T47D (cell line): ENCODE measurements around the gene SOCS2.
"Not testable (repeated sequence)": the region's sequence is repeated elsewhere in the genome, so short reads cannot be mapped to it uniquely, and the experiment has no call there.

Source experiments
- DNase-seq, 2 experiments: peaks; one replicate each; pipeline versions ENCODE4 v3.0.0 to v3.0.0-alpha.2; 2011 to 2012; ENCODE audit warnings: low read depth in 1 of 2, low spot score in 1 of 2
- JUND ChIP-seq: IDR thresholded peaks from 2 replicates; pipeline ENCODE4 v1.6.1; 2012; ENCODE audit warnings: low read depth
- in situ Hi-C: cut with HindIII; loops from 2 replicates; pipeline ENCODE4 v1.10.0; 2016; ENCODE audit warnings: low sequenced_read_pairs, low pct_unique_long_range_greater_than_20kb

The SOCS2 gene

DNA sequence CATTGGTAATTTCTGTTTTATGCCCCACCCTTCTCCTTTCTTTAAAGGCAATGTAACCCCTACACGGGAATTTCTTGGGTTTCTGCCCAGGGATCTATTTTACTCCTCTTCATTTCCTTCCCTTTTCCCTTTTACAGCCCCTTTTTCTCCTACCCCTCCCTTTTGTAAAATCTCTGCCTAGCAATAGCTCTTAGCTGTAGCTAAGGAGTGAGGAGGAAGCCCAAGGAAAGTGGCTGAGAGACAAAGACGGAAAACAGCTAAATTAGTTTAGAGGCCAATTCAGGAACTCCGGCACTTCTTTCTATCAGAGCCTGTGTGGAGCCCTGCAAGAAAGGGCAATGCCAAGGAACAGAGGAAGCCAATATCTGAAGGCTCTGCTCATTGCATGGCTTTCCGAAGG, 40.3 kb downstream of the SOCS2 start:
- TF ChIP-seq JUND: no peak
- in situ Hi-C loops: no loop called here
- no peak for DNase-seq

DNA sequence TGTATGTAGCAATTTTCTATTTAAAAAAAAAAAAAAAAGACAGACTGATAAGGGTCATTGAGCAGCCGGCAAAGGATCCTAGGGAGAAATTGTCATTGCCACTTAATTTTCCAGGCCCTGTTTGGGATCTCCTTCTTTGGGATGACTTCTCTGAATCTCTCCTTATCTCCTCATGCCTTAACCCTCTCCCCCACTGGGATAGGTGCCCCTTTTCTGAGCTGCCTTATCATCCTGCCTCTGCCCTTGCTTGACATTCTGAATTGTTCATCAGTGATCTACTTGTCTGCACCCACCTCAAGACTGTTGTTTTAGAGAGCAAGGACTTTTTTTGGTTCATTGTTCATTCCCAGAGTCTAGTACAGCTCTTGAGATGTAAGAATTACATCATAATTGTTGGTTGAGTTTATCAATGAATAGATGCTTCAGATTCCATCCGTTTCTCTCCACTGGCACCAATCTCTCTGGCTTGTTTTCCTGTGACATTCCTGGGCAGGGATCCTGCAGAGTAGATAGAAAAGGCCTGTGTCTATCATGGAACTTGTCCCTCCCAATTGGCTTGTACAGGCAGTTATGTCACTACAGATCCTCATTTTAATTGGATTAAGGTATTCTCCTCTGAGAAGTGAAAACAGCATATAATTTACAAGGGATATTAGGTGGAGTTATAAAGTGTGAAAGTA, 42.6 kb downstream of the SOCS2 start:
- no peak for DNase-seq
- no peak for TF ChIP-seq JUND
- in situ Hi-C loops: no loop called here

DNA sequence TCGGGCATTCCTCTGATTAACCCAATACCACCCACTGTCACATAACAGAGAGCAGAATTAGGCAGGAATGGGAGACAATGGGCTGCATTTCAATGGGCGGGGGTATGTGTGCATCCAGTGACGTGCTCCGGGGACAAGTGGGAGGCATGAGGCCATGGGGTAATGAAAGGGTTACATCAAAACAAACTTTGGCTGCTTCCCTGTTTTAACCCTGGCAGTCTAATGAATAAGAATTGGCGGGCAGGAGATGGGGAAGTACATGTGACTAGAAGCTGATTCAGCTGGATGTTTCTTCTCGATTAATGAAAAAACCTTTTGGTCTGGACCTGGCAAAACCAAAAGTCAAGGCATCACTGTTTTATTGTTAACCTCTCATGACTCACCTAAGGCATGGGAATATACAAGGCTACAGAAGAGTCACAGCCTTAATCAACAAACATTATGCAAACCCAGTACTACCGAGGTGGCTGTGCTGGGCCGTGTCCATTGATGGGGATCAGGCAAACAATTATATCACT, 44.2 kb downstream of the SOCS2 start:
- in situ Hi-C loops: no loop called here
- no peak for TF ChIP-seq JUND
- no peak for DNase-seq

DNA sequence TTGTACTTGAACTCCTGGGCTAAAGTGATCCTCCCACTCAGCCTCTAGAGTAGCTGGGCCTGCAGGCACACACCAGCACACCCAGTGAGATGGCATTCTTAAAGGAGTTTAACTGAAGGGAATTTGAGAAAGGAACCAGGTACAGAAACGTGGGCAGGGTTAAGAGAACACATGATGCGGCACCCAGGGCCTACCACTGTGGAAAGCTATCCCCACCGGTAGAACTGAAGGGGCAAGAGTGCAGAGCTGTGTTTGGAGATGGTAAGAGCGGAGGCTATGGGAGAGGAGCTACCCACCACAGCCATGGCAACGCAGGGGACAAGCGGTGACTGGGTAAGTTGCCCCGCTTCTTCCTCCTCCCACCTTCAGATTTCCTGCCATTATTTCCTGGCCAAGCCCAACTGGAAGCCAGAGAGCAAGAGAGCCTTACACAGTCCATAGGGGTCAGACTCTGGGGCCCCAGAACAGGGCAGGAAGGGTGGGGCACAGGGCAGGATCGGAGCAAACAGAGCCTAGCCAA, 46.5 kb downstream of the SOCS2 start:
- in situ Hi-C loops: no loop called here
- no peak for TF ChIP-seq JUND
- no peak for DNase-seq

DNA sequence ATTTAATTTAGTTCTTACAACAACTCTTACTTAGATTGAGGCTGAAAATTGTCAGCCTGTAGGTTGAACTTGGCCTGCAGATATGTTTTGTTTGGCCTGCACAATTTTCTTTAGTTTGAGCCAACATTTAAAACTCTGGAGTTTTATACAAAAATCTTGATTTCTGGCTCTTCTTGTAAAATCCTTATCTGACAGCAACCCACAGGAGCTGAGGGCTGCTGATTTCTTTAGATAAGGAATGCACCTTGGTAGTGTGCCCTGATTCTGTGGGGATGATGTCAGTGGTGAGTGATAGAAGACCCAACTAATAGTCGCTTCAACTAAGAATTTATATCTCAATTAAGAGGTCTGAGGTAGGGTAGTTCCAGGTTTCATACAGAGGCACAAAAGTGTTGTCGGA, 49.5 kb downstream of the SOCS2 start:
- in situ Hi-C loops: no loop called here
- TF ChIP-seq JUND: no peak
- no peak for DNase-seq

DNA sequence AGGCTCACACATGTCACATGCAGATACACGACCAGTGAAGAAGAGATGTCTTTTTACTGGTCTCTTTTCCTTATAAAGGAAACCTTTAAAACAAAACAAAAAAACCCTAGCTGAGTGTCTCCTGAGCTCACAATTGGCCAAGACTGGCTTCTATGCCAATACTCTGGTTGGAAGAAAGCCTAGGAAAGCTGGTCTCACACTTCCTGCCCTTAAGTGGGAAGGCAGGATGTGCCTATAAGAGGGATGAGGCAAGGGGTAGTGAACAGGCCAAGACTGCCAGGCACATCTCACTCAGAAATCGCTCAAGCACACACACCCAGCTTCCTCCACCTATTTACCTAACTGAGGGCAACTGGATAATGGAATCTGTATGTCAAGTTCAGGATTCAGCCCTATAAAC, 50.0 kb downstream of the SOCS2 start:
- in situ Hi-C loops: no loop called here
- DNase-seq: no peak
- no peak for TF ChIP-seq JUND

DNA sequence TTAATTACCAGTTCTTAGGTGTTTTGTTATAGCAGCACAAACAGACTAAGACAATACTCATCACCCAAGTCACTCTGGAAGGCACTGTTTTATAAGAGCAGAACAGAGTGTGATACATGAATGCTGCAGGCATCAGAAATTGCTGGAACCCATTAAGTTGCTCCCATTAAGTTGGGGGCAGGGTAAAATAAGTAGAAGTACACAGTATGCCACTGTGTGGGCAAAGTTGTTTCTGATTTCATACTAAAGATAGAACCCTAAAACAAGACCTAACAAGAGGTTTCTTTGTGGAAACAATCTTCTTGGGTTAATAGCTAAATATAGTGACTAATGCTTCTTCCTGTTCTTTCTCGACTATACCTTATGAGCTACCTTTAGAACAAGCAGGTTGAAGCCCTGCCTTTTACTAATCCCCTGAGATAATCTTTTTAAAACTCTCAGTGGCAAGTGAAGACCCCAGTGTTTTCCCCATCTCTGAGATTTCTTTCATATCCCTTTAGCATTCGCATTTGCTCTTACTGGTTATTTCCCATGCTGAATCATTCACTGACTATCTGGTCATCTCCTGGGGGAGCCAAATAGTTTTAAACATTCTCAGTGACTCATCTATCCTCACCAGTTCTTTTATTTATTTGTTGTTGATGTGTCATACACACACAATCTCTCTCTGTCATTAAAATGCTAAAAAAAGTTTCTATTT, 52.3 kb downstream of the SOCS2 start:
- in situ Hi-C loops: no loop called here
- DNase-seq: peak in 1 of 2 experiments; percentile 51
- peak; percentile 20; the same call in 1 of the 2 replicates for TF ChIP-seq JUND

DNA sequence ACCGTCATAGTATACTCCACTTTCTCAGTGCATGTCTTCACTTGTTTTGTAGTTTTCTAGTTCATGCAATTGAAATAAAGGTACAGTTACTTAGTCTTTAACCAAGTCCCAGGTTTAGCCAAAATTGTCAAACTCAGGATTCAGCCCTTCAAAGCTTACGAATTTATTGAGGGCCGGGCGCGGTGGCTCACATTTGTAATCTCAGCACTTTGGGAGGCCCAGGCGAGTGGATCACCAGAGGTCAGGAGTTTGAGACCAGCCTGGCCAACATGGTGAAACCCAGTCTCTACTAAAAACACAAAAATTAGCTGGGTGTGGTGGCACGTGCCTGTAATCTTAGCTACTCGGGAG, 52.8 kb downstream of the SOCS2 start:
- in situ Hi-C loops, DNase-seq: not testable (repeated sequence)

DNA sequence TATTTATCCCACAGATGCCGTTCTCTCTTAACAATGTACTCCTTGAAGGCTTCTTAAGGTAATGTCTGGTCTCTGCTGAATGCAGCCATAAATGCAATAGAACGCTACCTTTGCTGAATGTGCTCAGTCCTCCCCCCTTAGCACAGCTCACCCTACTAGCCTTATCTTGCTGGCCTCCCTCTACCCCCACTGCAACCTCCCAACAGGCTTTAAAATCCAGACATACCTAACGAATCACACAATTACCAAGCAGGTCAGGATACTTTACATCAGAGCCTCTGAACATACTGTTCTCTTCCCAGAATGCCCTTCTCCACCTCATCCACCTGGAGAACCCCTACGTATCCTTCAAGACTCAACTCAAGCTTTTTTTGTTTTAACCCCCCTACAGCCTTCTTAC, 53.7 kb downstream of the SOCS2 start:
- in situ Hi-C loops: no loop called here
- DNase-seq: no peak
- TF ChIP-seq JUND: no peak
